GM18498 (cell line): ENCODE results near the gene CMIP.

ENCODE experiments used
- ATAC-seq: cut with Tn5 transposase; IDR thresholded peaks from one replicate; pipeline ENCODE4 v1.9.1; 2021; ENCODE audit warnings: mild to moderate bottlenecking, moderate library complexity; ENCODE audit not compliant: unreplicated experiment

CMIP gene

GRCh38 chr16:81578636-81579413 is 134.2 kb downstream of the CMIP start:
- no peak for ATAC-seq

GRCh38 chr16:81581107-81581506 is 136.5 kb downstream of the CMIP start:
- ATAC-seq = no peak

GRCh38 chr16:81582655-81583441 is 138.2 kb downstream of the CMIP start:
- no peak for ATAC-seq

GRCh38 chr16:81583893-81584631 is 139.5 kb downstream of the CMIP start:
- no peak for ATAC-seq

GRCh38 chr16:81585785-81586184 is 141.2 kb downstream of the CMIP start:
- ATAC-seq = no peak

- ATAC-seq = no peak
Measured at GRCh38 chr16:81586417-81586816, 141.8 kb downstream of the CMIP start.

GRCh38 chr16:81586977-81587625 is 142.5 kb downstream of the CMIP start:
- no peak for ATAC-seq

GRCh38 chr16:81587626-81588160 is 143.1 kb downstream of the CMIP start:
- ATAC-seq = no peak

GRCh38 chr16:81588326-81589081 is 143.9 kb downstream of the CMIP start:
- ATAC-seq = no peak

GRCh38 chr16:81589975-81590650 is 145.5 kb downstream of the CMIP start:
- ATAC-seq = no peak

- ATAC-seq = no peak
Measured at GRCh38 chr16:81590714-81591544, 146.3 kb downstream of the CMIP start.

- no peak for ATAC-seq
Measured at GRCh38 chr16:81591545-81591870, 146.9 kb downstream of the CMIP start.

- ATAC-seq = no peak
Measured at GRCh38 chr16:81592353-81592866, 147.8 kb downstream of the CMIP start.

- ATAC-seq = no peak
Measured at GRCh38 chr16:81593481-81593880, 148.9 kb downstream of the CMIP start.

GRCh38 chr16:81595629-81596292 is 151.2 kb downstream of the CMIP start:
- no peak for ATAC-seq

GRCh38 chr16:81597079-81597658 is 152.6 kb downstream of the CMIP start:
- no peak for ATAC-seq

GRCh38 chr16:81598083-81598482 is 153.5 kb downstream of the CMIP start:
- ATAC-seq = no peak
